H9 (cell line): Measurements from ENCODE around the gene COX6B2. TPM values are rescaled to one million over a fixed set of nuclear protein-coding genes. Genes with fewer than 3 reads are reported as not detected.

Experiments
- DNase-seq: peaks from one replicate; pipeline ENCODE4 v3.0.0-alpha.2; 2017
- H2AFZ ChIP-seq: one replicate; pipeline ENCODE4 v1.6.1; 2013; ENCODE audit warnings: mild to moderate bottlenecking, low read length, control low read depth, moderate library complexity
- H2AK5ac ChIP-seq: 2 replicates; pipeline ENCODE4 v1.6.1; 2013; ENCODE audit warnings: low read length, control low read depth, mixed read lengths; ENCODE audit not compliant: insufficient read length
- H2BK120ac ChIP-seq: one replicate; pipeline ENCODE4 v1.6.1; 2013; ENCODE audit warnings: low read depth, mild to moderate bottlenecking, low read length, control low read depth, inconsistent platforms; ENCODE audit not compliant: poor library complexity, severe bottlenecking
- H2BK12ac ChIP-seq: 2 replicates; pipeline ENCODE4 v1.6.1; 2013; ENCODE audit warnings: low read length, control low read depth, mixed read lengths, low read depth; ENCODE audit not compliant: insufficient read length
- H2BK15ac ChIP-seq: 2 replicates; pipeline ENCODE4 v1.6.1; 2013; ENCODE audit warnings: low read depth, low read length, control low read depth
- H2BK20ac ChIP-seq: one replicate; pipeline ENCODE4 v1.6.1; 2013; ENCODE audit warnings: low read depth, mild to moderate bottlenecking, low read length, control low read depth, inconsistent platforms; ENCODE audit not compliant: poor library complexity, severe bottlenecking
- H2BK5ac ChIP-seq: 2 replicates; pipeline ENCODE4 v1.6.1; 2013; ENCODE audit warnings: low read length, control low read depth, mixed read lengths; ENCODE audit not compliant: insufficient read length
- H3K14ac ChIP-seq: 2 replicates; pipeline ENCODE4 v1.6.1; 2013; ENCODE audit warnings: low read length, control low read depth; ENCODE audit not compliant: insufficient read depth
- H3K18ac ChIP-seq: 2 replicates; pipeline ENCODE4 v1.6.1; 2013; ENCODE audit warnings: low read depth, mild to moderate bottlenecking, mixed read lengths, low read length, control low read depth; ENCODE audit not compliant: insufficient read length
- H3K23ac ChIP-seq: 2 replicates; pipeline ENCODE4 v1.6.1; 2013; ENCODE audit warnings: low read length, control low read depth, mixed read lengths, low read depth; ENCODE audit not compliant: insufficient read length
- H3K23me2 ChIP-seq: 2 replicates; pipeline ENCODE4 v1.6.1; 2013; ENCODE audit warnings: low read depth, mild to moderate bottlenecking, mixed read lengths, low read length, control low read depth; ENCODE audit not compliant: insufficient read length, poor library complexity, severe bottlenecking
- H3K27ac ChIP-seq: 2 replicates; pipeline ENCODE4 v1.5.1; 2013; ENCODE audit warnings: low read length, control low read depth, mixed read lengths, low read depth; ENCODE audit not compliant: insufficient read length
- H3K27me3 ChIP-seq: 2 replicates; pipeline ENCODE4 v1.6.1; 2013; ENCODE audit warnings: low read length, control low read depth, inconsistent platforms; ENCODE audit not compliant: insufficient read depth
- H3K4ac ChIP-seq: 2 replicates; pipeline ENCODE4 v1.6.1; 2013; ENCODE audit warnings: low read depth, mild to moderate bottlenecking, control low read depth, inconsistent platforms, low read length, moderate library complexity
- H3K4me1 ChIP-seq: 2 replicates; pipeline ENCODE4 v1.6.1; 2013; ENCODE audit warnings: low read length, control low read depth, inconsistent platforms; ENCODE audit not compliant: insufficient read depth
- H3K4me2 ChIP-seq: 2 replicates; pipeline ENCODE4 v1.6.1; 2013; ENCODE audit warnings: low read length, control low read depth, mixed read lengths; ENCODE audit not compliant: insufficient read length, insufficient read depth
- H3K56ac ChIP-seq: 2 replicates; pipeline ENCODE4 v1.6.1; 2013; ENCODE audit warnings: low read depth, mild to moderate bottlenecking, mixed read lengths, low read length, control low read depth; ENCODE audit not compliant: insufficient read length
- H3K79me1 ChIP-seq: 2 replicates; pipeline ENCODE4 v1.6.1; 2013; ENCODE audit warnings: low read depth, mild to moderate bottlenecking, moderate library complexity, low read length, control low read depth, inconsistent platforms; ENCODE audit not compliant: insufficient read depth, poor library complexity, severe bottlenecking
- H3K79me2 ChIP-seq: 2 replicates; pipeline ENCODE4 v1.6.1; 2013; ENCODE audit warnings: low read length, control low read depth, inconsistent platforms; ENCODE audit not compliant: insufficient read depth
- H3K9ac ChIP-seq: 2 replicates; pipeline ENCODE4 v1.6.1; 2013; ENCODE audit warnings: low read length, control low read depth, mixed read lengths; ENCODE audit not compliant: insufficient read length; ENCODE audit errors: extremely low read depth
- H3K9me3 ChIP-seq: one replicate; pipeline ENCODE4 v1.6.1; 2013; ENCODE audit warnings: low read depth, low read length, inconsistent platforms; ENCODE audit not compliant: control insufficient read depth
- H3T11ph ChIP-seq: one replicate; pipeline ENCODE4 v1.6.1; 2013; ENCODE audit warnings: mild to moderate bottlenecking, low read length, control low read depth, inconsistent platforms
- H4K20me1 ChIP-seq: one replicate; pipeline ENCODE4 v1.6.1; 2013; ENCODE audit not compliant: control insufficient read depth, insufficient read length, insufficient read depth
- H4K5ac ChIP-seq: 2 replicates; pipeline ENCODE4 v1.6.1; 2013; ENCODE audit warnings: low read depth, mild to moderate bottlenecking, mixed read lengths, low read length, control low read depth; ENCODE audit not compliant: insufficient read length
- H4K8ac ChIP-seq: replicated peaks from 2 replicates; pipeline ENCODE4 v1.6.1; 2013; ENCODE audit warnings: low read length, control low read depth, mixed read lengths, low read depth; ENCODE audit not compliant: insufficient read length
- H4K91ac ChIP-seq: 2 replicates; pipeline ENCODE4 v1.6.1; 2013; ENCODE audit warnings: low read depth, mild to moderate bottlenecking, moderate library complexity, mixed read lengths, low read length, control low read depth; ENCODE audit not compliant: insufficient read length
- H3K27ac Mint-ChIP-seq, 3 experiments: 2 replicates in 2 of 3; 3 replicates in 1 of 3; pipeline ENCODE4 v1.8.0; 2020 to 2021; ENCODE audit warnings: mixed read lengths in 3 of 3, mild to moderate bottlenecking in 1 of 3, moderate library complexity in 1 of 3
- H3K27me3 Mint-ChIP-seq: 2 replicates; pipeline ENCODE4 v1.8.0; 2021; ENCODE audit warnings: low read depth, mild to moderate bottlenecking, moderate library complexity, mixed read lengths
- H3K36me3 Mint-ChIP-seq, 3 experiments: 2 replicates in 2 of 3; 3 replicates in 1 of 3; pipeline ENCODE4 v1.8.0; 2020 to 2021; ENCODE audit warnings: low read depth in 3 of 3, mixed read lengths in 3 of 3; ENCODE audit not compliant: insufficient read depth in 1 of 3
- H3K4me1 Mint-ChIP-seq, 2 experiments: 2 replicates each; pipeline ENCODE4 v1.8.0; 2020; ENCODE audit warnings: mixed read lengths in 2 of 2
- H3K4me3 Mint-ChIP-seq, 2 experiments: 2 replicates in 1 of 2; 3 replicates in 1 of 2; pipeline ENCODE4 v1.8.0; 2020 to 2021; ENCODE audit warnings: mild to moderate bottlenecking in 2 of 2, mixed read lengths in 2 of 2, moderate library complexity in 1 of 2
- H3K9me3 Mint-ChIP-seq, 2 experiments: 2 replicates in 1 of 2; 3 replicates in 1 of 2; pipeline ENCODE4 v1.8.0; 2020; ENCODE audit warnings: mild to moderate bottlenecking in 2 of 2, mixed read lengths in 2 of 2, moderate library complexity in 1 of 2
- WGBS: extraction: QIAGEN DNeasy Blood & Tissue Kit; methylation state at CpG from one replicate; pipeline ENCODE4 v1.1.7; 2013; ENCODE audit warnings: missing lambda C conversion rate, low lambda C conversion rate, mixed read lengths; ENCODE audit not compliant: insufficient read length; ENCODE audit errors: extremely low coverage; 5-methylcytosine and 5-hydroxymethylcytosine counted together
- total RNA-seq: library from RNA; stranded (reverse); gene quantifications from 2 replicates; pipeline ENCODE4 v1.2.1, GENCODE V29; 2021
- TF ChIP-seq, protein P1 (sequence below): fragments of 200-600 bp; sonication (generic); conservative IDR thresholded peaks from 3 replicates; pipeline ENCODE4 v1.8.0; 2021; ENCODE audit warnings: antibody characterized with exemption, mild to moderate bottlenecking

COX6B2 gene
- total RNA-seq, 1 experiment from 2014 or later: 4.0 TPM

DNA sequence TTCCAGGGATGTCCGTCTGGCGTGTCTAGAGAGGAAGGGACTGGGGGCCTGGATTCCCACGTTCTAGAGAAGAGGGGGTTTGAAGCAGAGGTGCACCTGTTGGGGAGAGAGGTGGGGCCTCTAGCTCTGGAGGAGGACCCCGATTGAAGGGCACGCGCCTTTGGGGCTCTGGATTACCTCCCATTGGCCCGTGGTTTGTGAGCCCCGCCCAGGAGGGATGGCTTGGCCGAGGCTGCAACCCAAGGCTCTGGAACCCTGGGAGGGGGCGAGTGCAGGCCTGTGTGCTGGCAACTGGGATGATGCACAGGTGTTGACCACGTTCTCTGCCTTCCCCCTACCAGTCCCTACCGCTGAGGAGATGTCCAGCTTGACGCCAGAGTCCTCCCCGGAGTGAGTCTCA, 49.5 kb downstream of the COX6B2 start:
- Histone ChIP-seq H4K20me1 (no peaks in the 10 kb centered on the region), H3K79me1 (no peaks in the 10 kb centered on the region), H2BK5ac (no peak overlapping the region), H3K4me1 (peaks cover 3% of the 10 kb centered on the region; the same call in 1 of the 2 replicates), H3K14ac (no peak overlapping the region), H3K18ac (no peak overlapping the region), H2BK12ac (no peak overlapping the region), H3T11ph (no peak overlapping the region), H2BK120ac (no peak overlapping the region), H3K23me2 (no peaks in the 10 kb centered on the region), H2BK20ac (no peak overlapping the region), H2AFZ (no peak overlapping the region), H3K79me2 (no peaks in the 10 kb centered on the region), H3K9me3 (no peaks in the 10 kb centered on the region), H4K5ac (no peak overlapping the region), H3K56ac (no peak overlapping the region), H3K27me3 (no peaks in the 10 kb centered on the region), H4K8ac (no peak overlapping the region), H3K4me2 (no peak overlapping the region), H2BK15ac (no peak overlapping the region), H2AK5ac (no peak overlapping the region), H4K91ac (no peak overlapping the region), H3K4ac (no peak overlapping the region), H3K9ac (no peak overlapping the region), H3K23ac (no peak overlapping the region), H3K27ac (no peak overlapping the region)
- DNase-seq: peak; percentile 69
- peak overlapping the region in 1 of 2 experiments; percentile 53; a peak in 2 of 5 replicates for H3K4me3 Mint-ChIP-seq
- no peaks in the 10 kb centered on the region for H3K9me3 Mint-ChIP-seq
- TF ChIP-seq, protein P1, sequence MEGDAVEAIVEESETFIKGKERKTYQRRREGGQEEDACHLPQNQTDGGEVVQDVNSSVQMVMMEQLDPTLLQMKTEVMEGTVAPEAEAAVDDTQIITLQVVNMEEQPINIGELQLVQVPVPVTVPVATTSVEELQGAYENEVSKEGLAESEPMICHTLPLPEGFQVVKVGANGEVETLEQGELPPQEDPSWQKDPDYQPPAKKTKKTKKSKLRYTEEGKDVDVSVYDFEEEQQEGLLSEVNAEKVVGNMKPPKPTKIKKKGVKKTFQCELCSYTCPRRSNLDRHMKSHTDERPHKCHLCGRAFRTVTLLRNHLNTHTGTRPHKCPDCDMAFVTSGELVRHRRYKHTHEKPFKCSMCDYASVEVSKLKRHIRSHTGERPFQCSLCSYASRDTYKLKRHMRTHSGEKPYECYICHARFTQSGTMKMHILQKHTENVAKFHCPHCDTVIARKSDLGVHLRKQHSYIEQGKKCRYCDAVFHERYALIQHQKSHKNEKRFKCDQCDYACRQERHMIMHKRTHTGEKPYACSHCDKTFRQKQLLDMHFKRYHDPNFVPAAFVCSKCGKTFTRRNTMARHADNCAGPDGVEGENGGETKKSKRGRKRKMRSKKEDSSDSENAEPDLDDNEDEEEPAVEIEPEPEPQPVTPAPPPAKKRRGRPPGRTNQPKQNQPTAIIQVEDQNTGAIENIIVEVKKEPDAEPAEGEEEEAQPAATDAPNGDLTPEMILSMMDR: no peak
- no CpG with 5 or more reads among the region's 14 CpGs for WGBS
- H3K36me3 Mint-ChIP-seq: peaks cover 45 to 68% (median 66%) of the 10 kb centered on the region in 3 experiments; a peak in 6 of 7 replicates
- H3K27ac Mint-ChIP-seq: peak overlapping the region in 1 of 3 experiments; percentile 72; a peak in 1 of 7 replicates
- no peaks in the 10 kb centered on the region; the same call in 1 of the 2 replicates for H3K27me3 Mint-ChIP-seq
- peaks cover 15 to 24% of the 10 kb centered on the region in 2 experiments for H3K4me1 Mint-ChIP-seq
